NCI-H146 treated with DMSO at 0.1 percent for 48 hours (cell line): ENCODE measurements around the gene KRTAP5-4.
"Not testable (repeated sequence)": the region's sequence is repeated elsewhere in the genome, so short reads cannot be mapped to it uniquely, and the experiment has no call there.

Experiments used
- DNase-seq: peaks from one replicate; lab custom pipeline; 2025; ENCODE audit not compliant: unreplicated experiment; lab: John Stamatoyannopoulos, UW

The KRTAP5-4 gene

GRCh38 chr11:1604181-1604580 lies 17.8 kb downstream of the KRTAP5-4 start:
- no peak for DNase-seq

GRCh38 chr11:1603629-1604028 lies 18.3 kb downstream of the KRTAP5-4 start:
- no peak for DNase-seq

- not testable (repeated sequence) for DNase-seq
Observed at GRCh38 chr11:1601663-1602062, 20.3 kb downstream of the KRTAP5-4 start.

- DNase-seq, result no peak
Observed at GRCh38 chr11:1600626-1601025, 21.3 kb downstream of the KRTAP5-4 start.

GRCh38 chr11:1598816-1599215 lies 23.1 kb downstream of the KRTAP5-4 start:
- no peak for DNase-seq

GRCh38 chr11:1598406-1598805 lies 23.5 kb downstream of the KRTAP5-4 start:
- DNase-seq, result not testable (repeated sequence)

GRCh38 chr11:1597994-1598380 lies 24.0 kb downstream of the KRTAP5-4 start, which contains the start of gene KRTAP5-2:
Gene KRTAP5-2, minus strand, starts transcription at chr11:1598294. Its CDS starts 44 bp downstream, at chr11:1598250.
- DNase-seq, result no peak

GRCh38 chr11:1597331-1597993 lies 24.5 kb downstream of the KRTAP5-4 start:
- no peak for DNase-seq

- DNase-seq, result not testable (repeated sequence)
Observed at GRCh38 chr11:1596576-1597121, 25.3 kb downstream of the KRTAP5-4 start.

- DNase-seq, result not testable (repeated sequence)
Observed at GRCh38 chr11:1595994-1596575, 25.9 kb downstream of the KRTAP5-4 start.

GRCh38 chr11:1592628-1593027 lies 29.3 kb downstream of the KRTAP5-4 start:
- no peak for DNase-seq

- DNase-seq, result no peak
Observed at GRCh38 chr11:1589996-1590395, 31.9 kb downstream of the KRTAP5-4 start.

- not testable (repeated sequence) for DNase-seq
Observed at GRCh38 chr11:1589191-1589963, 32.6 kb downstream of the KRTAP5-4 start.

- no peak for DNase-seq
Observed at GRCh38 chr11:1586699-1587098, 35.2 kb downstream of the KRTAP5-4 start.

GRCh38 chr11:1584661-1585370 lies 37.1 kb downstream of the KRTAP5-4 start, which contains the start of gene KRTAP5-1:
Gene KRTAP5-1, minus strand, starts transcription at chr11:1585283. Its CDS starts 34 bp downstream, at chr11:1585249.
- DNase-seq, result not testable (repeated sequence)

- not testable (repeated sequence) for DNase-seq
Observed at GRCh38 chr11:1582909-1583308, 39.0 kb downstream of the KRTAP5-4 start.

GRCh38 chr11:1581976-1582375 lies 40.0 kb downstream of the KRTAP5-4 start:
- DNase-seq, result no peak

- no peak for DNase-seq
Observed at GRCh38 chr11:1576825-1577224, 45.1 kb downstream of the KRTAP5-4 start.

GRCh38 chr11:1575756-1576155 lies 46.2 kb downstream of the KRTAP5-4 start:
- not testable (repeated sequence) for DNase-seq

GRCh38 chr11:1574933-1575242 lies 47.0 kb downstream of the KRTAP5-4 start:
- no peak for DNase-seq
